Panc1 (cell line): Measurements from ENCODE around the gene TACC2. TPM values are rescaled to one million over a fixed set of nuclear protein-coding genes. Genes with fewer than 3 reads are reported as not detected.
A peak's percentile ranks its signal among the peaks of the same experiment; 100 is the strongest.

ENCODE experiments used
- ATAC-seq: fragments of 200-7000 bp; cut with Tn5 transposase; 2 replicates; pipeline ENCODE4 v1.9.1; 2020; ENCODE audit warnings: mild to moderate bottlenecking, moderate library complexity
- BruUV-seq: library from RNA; stranded (reverse); fragments of 400-500 nt; replicated peaks from 2 replicates; lab custom pipeline; 2021; lab: Mats Ljungman, UMichigan
- CTCF ChIA-PET: fragments of 300-600 bp; sonication (Branson Sonifier 250); formaldehyde crosslinking; loops from one replicate; lab custom pipeline; 2022; ENCODE audit warnings: antibody characterized with exemption; lab: Charles Lee
- POLR2A ChIA-PET: fragments of 300-600 bp; sonication (Branson Sonifier 250); formaldehyde crosslinking; loops from one replicate; lab custom pipeline; 2022; ENCODE audit warnings: antibody characterized with exemption; lab: Charles Lee
- DNase-seq: peaks from one replicate; pipeline ENCODE4 v3.0.0-alpha.2; 2010; ENCODE audit warnings: low read depth, low spot score
- H3K27ac ChIP-seq: 2 replicates; pipeline ENCODE4 v1.5.1; 2011; ENCODE audit warnings: mild to moderate bottlenecking, low read length, inconsistent platforms
- H3K27me3 ChIP-seq: fragments of 200-500 bp; sonication (Bioruptor generic); 2 replicates; pipeline ENCODE4 v1.6.0; 2014; ENCODE audit warnings: low read length, inconsistent platforms; ENCODE audit not compliant: control insufficient read depth, insufficient read depth
- H3K36me3 ChIP-seq: fragments of 200-500 bp; sonication (Bioruptor generic); 2 replicates; pipeline ENCODE4 v1.5.1; 2014; ENCODE audit warnings: inconsistent platforms, mild to moderate bottlenecking, low read length, moderate library complexity; ENCODE audit not compliant: control insufficient read depth, insufficient read depth
- H3K4me1 ChIP-seq: 2 replicates; pipeline ENCODE4 v1.5.1; 2011; ENCODE audit warnings: inconsistent platforms, mild to moderate bottlenecking, low read length, moderate library complexity; ENCODE audit not compliant: control insufficient read depth, insufficient read depth
- H3K4me3 ChIP-seq, 2 experiments: 2 replicates each; pipeline ENCODE4 v1.5.1; 2011 to 2012; ENCODE audit warnings: low read depth in 2 of 2, low read length in 2 of 2, mild to moderate bottlenecking in 2 of 2, inconsistent platforms in 1 of 2, moderate library complexity in 1 of 2
- H3K9me3 ChIP-seq: fragments of 200-500 bp; sonication (Bioruptor generic); 2 replicates; pipeline ENCODE4 v1.5.1; 2014; ENCODE audit warnings: low read depth, mild to moderate bottlenecking, inconsistent platforms, low read length, moderate library complexity; ENCODE audit not compliant: control insufficient read depth, insufficient read depth
- CTCF ChIP-seq: fragments of 450-650 bp; IDR thresholded peaks from 2 replicates; pipeline ENCODE4 v1.5.1; 2017; ENCODE audit warnings: mild to moderate bottlenecking
- POLR2AphosphoS5 ChIP-seq: IDR thresholded peaks from 2 replicates; pipeline ENCODE4 v1.6.1; 2012; ENCODE audit warnings: mild to moderate bottlenecking, low read depth, low read length, moderate library complexity
- REST ChIP-seq, 2 experiments: IDR thresholded peaks; 2 replicates each; pipeline ENCODE4 v1.6.1; 2011 to 2012; ENCODE audit warnings: low read depth in 2 of 2, control low read depth in 1 of 2, low read length in 1 of 2, mild to moderate bottlenecking in 1 of 2, moderate library complexity in 1 of 2; ENCODE audit not compliant: insufficient read depth in 1 of 2
- SIN3A ChIP-seq: IDR thresholded peaks from 2 replicates; pipeline ENCODE4 v1.6.1; 2012; ENCODE audit warnings: low read depth, mild to moderate bottlenecking, low read length, moderate library complexity, borderline replicate concordance; ENCODE audit not compliant: insufficient read depth
- TCF7L2 ChIP-seq: IDR thresholded peaks from 2 replicates; pipeline ENCODE4 v1.6.1; 2011; ENCODE audit warnings: mild to moderate bottlenecking, low read depth, low read length, inconsistent platforms
- in situ Hi-C: cut with HindIII; loops from 2 replicates; pipeline ENCODE4 v1.10.0; 2016; ENCODE audit warnings: low sequenced_read_pairs, low pct_unique_long_range_greater_than_20kb
- intact Hi-C: fragments of 100-400 bp; cut with micrococcal nuclease; formaldehyde crosslinking; loops from one replicate; pipeline ENCODE4 v1.10.0; 2022; ENCODE audit not compliant: unreplicated experiment
- total RNA-seq: library from RNA; stranded (reverse); gene quantifications from one replicate; pipeline ENCODE4 v1.2.1, GENCODE V29; 2021; ENCODE audit not compliant: unreplicated experiment

Gene TACC2
- total RNA-seq, 1 experiment from 2014 or later: 133 TPM

DNA sequence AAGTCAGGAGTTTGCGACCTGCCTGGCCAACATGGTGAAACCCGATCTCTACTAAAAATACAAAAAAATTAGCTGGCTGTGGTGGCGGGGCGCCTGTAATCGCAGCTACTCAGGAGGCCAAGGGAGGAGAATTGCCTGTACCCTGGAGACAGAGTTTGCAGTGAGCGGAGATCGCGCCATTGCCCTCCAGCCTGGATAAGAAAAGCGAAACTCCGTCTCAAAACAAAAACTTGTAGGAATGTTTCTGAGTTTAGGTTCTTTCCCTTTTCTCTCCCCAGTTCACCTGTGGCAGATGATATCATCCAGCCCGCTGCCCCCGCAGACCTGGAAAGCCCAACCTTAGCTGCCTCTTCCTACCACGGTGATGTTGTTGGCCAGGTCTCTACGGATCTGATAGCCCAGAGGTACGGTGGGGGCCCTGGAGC, 143.4 kb downstream of the TACC2 start:
- no TSS peak for BruUV-seq
- CTCF ChIA-PET: no interaction called here
- in situ Hi-C loops: no loop called here
- no peak for DNase-seq
- H3K36me3 ChIP-seq: no peaks in the 10 kb centered on the region; the same call in 1 of the 2 replicates
- no peak overlapping the region for H3K4me3 ChIP-seq
- H3K27ac ChIP-seq: peak overlapping the region; percentile 36
- no peaks in the 10 kb centered on the region for H3K27me3 ChIP-seq
- POLR2A ChIA-PET: no interaction called here
- H3K4me1 ChIP-seq: peaks cover 74% of the 10 kb centered on the region
- H3K9me3 ChIP-seq: no peaks in the 10 kb centered on the region
- ATAC-seq: no peak
- TF ChIP-seq POLR2AphosphoS5 (no peak), CTCF (no peak), REST (IDR thresholded peaks at IDR 0.05; ENCODE audit: insufficient read depth in 1 of 2, low read depth in 2 of 2, low read length in 1 of 2) (no peak), TCF7L2 (no peak), SIN3A (no peak)
- intact Hi-C loops: no loop called here

- Histone ChIP-seq H3K9me3 (no peaks in the 10 kb centered on the region), H3K4me3 (no peak overlapping the region), H3K4me1 (peaks cover 74% of the 10 kb centered on the region), H3K36me3 (no peaks in the 10 kb centered on the region; the same call in 1 of the 2 replicates), H3K27me3 (no peaks in the 10 kb centered on the region), H3K27ac (peak overlapping the region; percentile 36)
- ChIA-PET CTCF (no interaction called here), POLR2A (no interaction called here)
- no peak for DNase-seq
- no peak for TF ChIP-seq SIN3A
- TF ChIP-seq TCF7L2: no peak
- TF ChIP-seq POLR2AphosphoS5: no peak
- TF ChIP-seq REST (IDR thresholded peaks at IDR 0.05; ENCODE audit: insufficient read depth in 1 of 2, low read depth in 2 of 2, low read length in 1 of 2): no peak
- in situ Hi-C loops (no loop called here), intact Hi-C loops (no loop called here)
- ATAC-seq: no peak
- BruUV-seq: no TSS peak
These were observed 144.1 kb downstream of the TACC2 start for GRCh38 chr10:122132882-122133565.
